ENCODE measurements around the gene ATRNL1.

ATRNL1 gene

GRCh38 chr10:115974816-115975430 is 881.8 kb downstream of the ATRNL1 start:
- Histone ChIP-seq H3K18ac (ENCODE audit: low read length) (peak overlapping the region; percentile 23), H3K14ac (ENCODE audit: low read length) (no peak overlapping the region), H2BK15ac (ENCODE audit: low read length) (no peak overlapping the region), H3K79me1 (ENCODE audit: low read depth, low read length) (no peaks in the 10 kb centered on the region), H4K91ac (ENCODE audit: low read depth, low read length, poor library complexity) (no peak overlapping the region), H2BK120ac (ENCODE audit: low read depth, low read length) (no peak overlapping the region), H3K9ac (ENCODE audit: low read depth, low read length, poor library complexity) (no peak overlapping the region), H3K36me3 (replicated peaks in 1 of 2; ENCODE audit: control insufficient read depth in 2 of 2, insufficient read depth in 2 of 2, low read length in 2 of 2) (no peaks in the 10 kb centered on the region), H2AFZ (ENCODE audit: low read length) (peak overlapping the region; percentile 56), H4K8ac (ENCODE audit: low read depth, low read length) (no peak overlapping the region), H3K4me3 (ENCODE audit: low read length in 2 of 2) (no peak overlapping the region), H3K4ac (ENCODE audit: low read length) (no peak overlapping the region), H3K27ac (replicated peaks; ENCODE audit: low read length) (no peak overlapping the region), H2AK5ac (ENCODE audit: low read depth, low read length) (no peak overlapping the region), H2BK12ac (ENCODE audit: low read length) (no peak overlapping the region), H3K27me3 (ENCODE audit: control insufficient read depth in 3 of 3, insufficient read depth in 3 of 3, low read depth in 1 of 3, low read length in 3 of 3) (no peaks in the 10 kb centered on the region), H3K4me2 (ENCODE audit: insufficient read depth, low read length, poor library complexity, severe bottlenecking) (no peak overlapping the region), H3K9me3 (replicated peaks in 1 of 2; ENCODE audit: control insufficient read depth in 2 of 2, insufficient read depth in 1 of 2, low read depth in 1 of 2, low read length in 2 of 2) (no peaks in the 10 kb centered on the region), H3K23ac (ENCODE audit: low read depth, low read length, poor library complexity) (no peak overlapping the region), H2BK5ac (ENCODE audit: low read length) (no peak overlapping the region), H3K4me1 (ENCODE audit: control insufficient read depth in 2 of 2, insufficient read depth in 1 of 2, low read depth in 1 of 2, low read length in 2 of 2) (no peaks in the 10 kb centered on the region)
- no CpG with 5 or more reads among the region's 9 CpGs for WGBS, 2 donors (ENCODE audit: extremely low coverage in 2 of 2, insufficient read length in 2 of 2, insufficient replicate concordance in 1 of 2)
- DNase-seq (ENCODE audit: low spot score), result no peak

- H4K8ac ChIP-seq (ENCODE audit: low read depth, low read length), result no peak overlapping the region
- no peak overlapping the region for H3K4ac ChIP-seq (ENCODE audit: low read length)
- no peak overlapping the region for H2AFZ ChIP-seq (ENCODE audit: low read length)
- H4K91ac ChIP-seq (ENCODE audit: low read depth, low read length, poor library complexity), result no peak overlapping the region
- H3K27me3 ChIP-seq (ENCODE audit: control insufficient read depth in 3 of 3, insufficient read depth in 3 of 3, low read depth in 1 of 3, low read length in 3 of 3), result no peaks in the 10 kb centered on the region
- no peak overlapping the region for H2BK12ac ChIP-seq (ENCODE audit: low read length)
- no peak overlapping the region for H3K23ac ChIP-seq (ENCODE audit: low read depth, low read length, poor library complexity)
- no peak overlapping the region for H3K9ac ChIP-seq (ENCODE audit: low read depth, low read length, poor library complexity)
- no peak overlapping the region for H3K4me2 ChIP-seq (ENCODE audit: insufficient read depth, low read length, poor library complexity, severe bottlenecking)
- H2BK120ac ChIP-seq (ENCODE audit: low read depth, low read length), result no peak overlapping the region
- H3K4me3 ChIP-seq (ENCODE audit: low read length in 2 of 2), result no peak overlapping the region
- no peak overlapping the region for H3K18ac ChIP-seq (ENCODE audit: low read length)
- H3K79me1 ChIP-seq (ENCODE audit: low read depth, low read length), result no peaks in the 10 kb centered on the region
- no CpG with 5 or more reads among the region's 4 CpGs for WGBS, 2 donors (ENCODE audit: extremely low coverage in 2 of 2, insufficient read length in 2 of 2, insufficient replicate concordance in 1 of 2)
- H3K14ac ChIP-seq (ENCODE audit: low read length), result no peak overlapping the region
- no peak overlapping the region for H3K27ac ChIP-seq (replicated peaks; ENCODE audit: low read length)
- H2BK5ac ChIP-seq (ENCODE audit: low read length), result no peak overlapping the region
- H3K4me1 ChIP-seq (ENCODE audit: control insufficient read depth in 2 of 2, insufficient read depth in 1 of 2, low read depth in 1 of 2, low read length in 2 of 2), result no peaks in the 10 kb centered on the region
- DNase-seq (ENCODE audit: low spot score), result no peak
- no peaks in the 10 kb centered on the region for H3K36me3 ChIP-seq (replicated peaks in 1 of 2; ENCODE audit: control insufficient read depth in 2 of 2, insufficient read depth in 2 of 2, low read length in 2 of 2)
- no peaks in the 10 kb centered on the region for H3K9me3 ChIP-seq (replicated peaks in 1 of 2; ENCODE audit: control insufficient read depth in 2 of 2, insufficient read depth in 1 of 2, low read depth in 1 of 2, low read length in 2 of 2)
- H2AK5ac ChIP-seq (ENCODE audit: low read depth, low read length), result no peak overlapping the region
- no peak overlapping the region for H2BK15ac ChIP-seq (ENCODE audit: low read length)
These were observed 882.3 kb downstream of the ATRNL1 start for GRCh38 chr10:115975506-115975905.

GRCh38 chr10:115976342-115976741 is 883.2 kb downstream of the ATRNL1 start:
- no peaks in the 10 kb centered on the region for H3K36me3 ChIP-seq (replicated peaks in 1 of 2; ENCODE audit: control insufficient read depth in 2 of 2, insufficient read depth in 2 of 2, low read length in 2 of 2)
- no peak for DNase-seq (ENCODE audit: low spot score)
- no peak overlapping the region for H3K4me3 ChIP-seq (ENCODE audit: low read length in 2 of 2)
- H3K4me2 ChIP-seq (ENCODE audit: insufficient read depth, low read length, poor library complexity, severe bottlenecking), result no peak overlapping the region
- no peak overlapping the region for H3K4ac ChIP-seq (ENCODE audit: low read length)
- H3K18ac ChIP-seq (ENCODE audit: low read length), result no peak overlapping the region
- H3K9ac ChIP-seq (ENCODE audit: low read depth, low read length, poor library complexity), result no peak overlapping the region
- H3K27ac ChIP-seq (replicated peaks; ENCODE audit: low read length), result no peak overlapping the region
- H3K23ac ChIP-seq (ENCODE audit: low read depth, low read length, poor library complexity), result no peak overlapping the region
- no peaks in the 10 kb centered on the region for H3K27me3 ChIP-seq (ENCODE audit: control insufficient read depth in 3 of 3, insufficient read depth in 3 of 3, low read depth in 1 of 3, low read length in 3 of 3)
- H2AFZ ChIP-seq (ENCODE audit: low read length), result no peak overlapping the region
- H2BK12ac ChIP-seq (ENCODE audit: low read length), result no peak overlapping the region
- H2BK15ac ChIP-seq (ENCODE audit: low read length), result no peak overlapping the region
- WGBS, 2 donors (ENCODE audit: extremely low coverage in 2 of 2, insufficient read length in 2 of 2, insufficient replicate concordance in 1 of 2), result no CpG with 5 or more reads among the region's 5 CpGs
- no peak overlapping the region for H4K8ac ChIP-seq (ENCODE audit: low read depth, low read length)
- no peak overlapping the region for H2BK120ac ChIP-seq (ENCODE audit: low read depth, low read length)
- H3K79me1 ChIP-seq (ENCODE audit: low read depth, low read length), result no peaks in the 10 kb centered on the region
- no peak overlapping the region for H2AK5ac ChIP-seq (ENCODE audit: low read depth, low read length)
- H3K14ac ChIP-seq (ENCODE audit: low read length), result no peak overlapping the region
- no peaks in the 10 kb centered on the region for H3K9me3 ChIP-seq (replicated peaks in 1 of 2; ENCODE audit: control insufficient read depth in 2 of 2, insufficient read depth in 1 of 2, low read depth in 1 of 2, low read length in 2 of 2)
- H4K91ac ChIP-seq (ENCODE audit: low read depth, low read length, poor library complexity), result no peak overlapping the region
- H3K4me1 ChIP-seq (ENCODE audit: control insufficient read depth in 2 of 2, insufficient read depth in 1 of 2, low read depth in 1 of 2, low read length in 2 of 2), result peaks cover 0 to 1% of the 10 kb centered on the region in 2 donors
- no peak overlapping the region for H2BK5ac ChIP-seq (ENCODE audit: low read length)

- no peak overlapping the region for H2AFZ ChIP-seq (ENCODE audit: low read length)
- no peak overlapping the region for H3K18ac ChIP-seq (ENCODE audit: low read length)
- no peak overlapping the region for H3K9ac ChIP-seq (ENCODE audit: low read depth, low read length, poor library complexity)
- no peak overlapping the region for H3K4me3 ChIP-seq (ENCODE audit: low read length in 2 of 2)
- no CpG with 5 or more reads among the region's 3 CpGs for WGBS, 2 donors (ENCODE audit: extremely low coverage in 2 of 2, insufficient read length in 2 of 2, insufficient replicate concordance in 1 of 2)
- H3K23ac ChIP-seq (ENCODE audit: low read depth, low read length, poor library complexity), result no peak overlapping the region
- H3K4me1 ChIP-seq (ENCODE audit: control insufficient read depth in 2 of 2, insufficient read depth in 1 of 2, low read depth in 1 of 2, low read length in 2 of 2), result peaks cover 0 to 2% of the 10 kb centered on the region in 2 donors
- no peak overlapping the region for H4K8ac ChIP-seq (ENCODE audit: low read depth, low read length)
- H3K4ac ChIP-seq (ENCODE audit: low read length), result no peak overlapping the region
- no peak overlapping the region for H2BK15ac ChIP-seq (ENCODE audit: low read length)
- H4K91ac ChIP-seq (ENCODE audit: low read depth, low read length, poor library complexity), result no peak overlapping the region
- no peaks in the 10 kb centered on the region for H3K79me1 ChIP-seq (ENCODE audit: low read depth, low read length)
- H3K27me3 ChIP-seq (ENCODE audit: control insufficient read depth in 3 of 3, insufficient read depth in 3 of 3, low read depth in 1 of 3, low read length in 3 of 3), result no peaks in the 10 kb centered on the region
- H2BK12ac ChIP-seq (ENCODE audit: low read length), result no peak overlapping the region
- DNase-seq (ENCODE audit: low spot score), result no peak
- H2BK120ac ChIP-seq (ENCODE audit: low read depth, low read length), result no peak overlapping the region
- H3K14ac ChIP-seq (ENCODE audit: low read length), result no peak overlapping the region
- no peak overlapping the region for H3K27ac ChIP-seq (replicated peaks; ENCODE audit: low read length)
- no peak overlapping the region for H2AK5ac ChIP-seq (ENCODE audit: low read depth, low read length)
- no peaks in the 10 kb centered on the region for H3K36me3 ChIP-seq (replicated peaks in 1 of 2; ENCODE audit: control insufficient read depth in 2 of 2, insufficient read depth in 2 of 2, low read length in 2 of 2)
- H2BK5ac ChIP-seq (ENCODE audit: low read length), result no peak overlapping the region
- H3K9me3 ChIP-seq (replicated peaks in 1 of 2; ENCODE audit: control insufficient read depth in 2 of 2, insufficient read depth in 1 of 2, low read depth in 1 of 2, low read length in 2 of 2), result no peaks in the 10 kb centered on the region
- no peak overlapping the region for H3K4me2 ChIP-seq (ENCODE audit: insufficient read depth, low read length, poor library complexity, severe bottlenecking)
These were observed 884.7 kb downstream of the ATRNL1 start for GRCh38 chr10:115977855-115978254.

Measured in neuronal stem cell (in vitro differentiated cells).